Vagina (tissue), 2 donors: ENCODE results near the gene GALNT5.

Experiments
- CTCF ChIP-seq, 3 experiments: fragments of 450-650 bp in 2 of 3; fragments of 200-600 bp in 1 of 3; sonication (generic) in 1 of 3; IDR thresholded peaks; one replicate each; pipeline ENCODE4 v1.5.1; 2017 to 2019; ENCODE audit warnings: antibody characterized with exemption in 3 of 3, mild to moderate bottlenecking in 2 of 3, moderate library complexity in 2 of 3
- POLR2A ChIP-seq, 2 donors: fragments of 450-650 bp; IDR thresholded peaks; one replicate each; pipeline ENCODE4 v1.6.1; 2017; ENCODE audit warnings: antibody characterized with exemption in 2 of 2, mild to moderate bottlenecking in 2 of 2, moderate library complexity in 2 of 2
- POLR2AphosphoS5 ChIP-seq, 2 donors: sonication (generic); formaldehyde crosslinking; IDR thresholded peaks; one replicate each; pipeline ENCODE4 v1.9.0; 2017; ENCODE audit warnings: antibody characterized with exemption in 2 of 2, mild to moderate bottlenecking in 2 of 2, low read depth in 1 of 2; ENCODE audit not compliant: insufficient read depth in 1 of 2

DNA sequence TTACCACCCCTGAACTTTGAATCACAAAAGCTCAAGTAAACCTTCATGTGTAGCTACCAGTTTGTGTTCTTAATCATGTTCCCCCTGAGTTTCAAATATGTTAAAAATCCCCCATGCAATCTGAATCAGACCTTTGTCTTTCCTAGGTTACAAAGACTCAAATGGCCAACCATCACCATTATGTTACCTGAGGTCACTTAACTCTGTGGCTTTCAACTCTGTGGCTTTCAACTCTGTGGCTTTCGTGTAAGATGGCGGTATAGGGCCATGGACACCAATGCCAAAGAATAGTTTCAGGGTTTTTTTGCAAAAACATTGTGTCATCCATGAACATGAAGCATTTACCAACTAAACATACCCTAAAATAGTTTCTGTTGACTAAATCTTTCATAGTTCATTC lies 61.4 kb downstream of the GALNT5 start:
- TF ChIP-seq CTCF (IDR thresholded peaks at IDR 0.05), result no peak
- TF ChIP-seq POLR2AphosphoS5 (IDR thresholded peaks at IDR 0.05; ENCODE audit: insufficient read depth in 1 of 2, low read depth in 1 of 2), result no peak
- TF ChIP-seq POLR2A (IDR thresholded peaks at IDR 0.05), result no peak
